Natural killer cell (primary cell): ENCODE results near the gene ERAL1. TPM values are rescaled to one million over a fixed set of nuclear protein-coding genes. Genes with fewer than 3 reads are reported as not detected.

Experiments used
- ATAC-seq, 3 donors: fragments of 150-1000 bp in 2 of 3; fragments of 200-7000 bp in 1 of 3; cut with Tn5 transposase; 1 replicate in 1 of 3; 2 replicates in 2 of 3; pipeline ENCODE4 v1.10.0; 2021; ENCODE audit warnings: mild to moderate bottlenecking in 2 of 3, moderate library complexity in 2 of 3
- DNase-seq, 2 donors: peaks; one replicate each; pipeline versions ENCODE4 v3.0.0 to v3.0.0-alpha.2; 2013 to 2021; ENCODE audit warnings: mixed read lengths in 1 of 2
- H3K27ac ChIP-seq: one replicate; pipeline ENCODE4 v1.5.1; 2013; ENCODE audit warnings: mild to moderate bottlenecking, low read length
- H3K27me3 ChIP-seq: one replicate; pipeline ENCODE4 v1.6.1; 2013; ENCODE audit warnings: low read length; ENCODE audit not compliant: control insufficient read depth, insufficient read depth
- H3K36me3 ChIP-seq: one replicate; pipeline ENCODE4 v1.6.1; 2013; ENCODE audit warnings: low read length; ENCODE audit not compliant: control insufficient read depth, insufficient read depth
- H3K4me1 ChIP-seq: one replicate; pipeline ENCODE4 v1.6.1; 2013; ENCODE audit warnings: low read length; ENCODE audit not compliant: control insufficient read depth, insufficient read depth
- H3K4me3 ChIP-seq: one replicate; pipeline ENCODE4 v1.5.1; 2013; ENCODE audit warnings: low read length
- H3K9me3 ChIP-seq: one replicate; pipeline ENCODE4 v1.6.1; 2013; ENCODE audit warnings: low read length; ENCODE audit not compliant: control insufficient read depth, insufficient read depth
- H3K27ac Mint-ChIP-seq, 2 donors: one replicate each; pipeline ENCODE4 v1.8.0; 2022; ENCODE audit warnings: mild to moderate bottlenecking in 2 of 2, mixed read lengths in 2 of 2, moderate library complexity in 1 of 2
- H3K27me3 Mint-ChIP-seq, 2 donors: one replicate each; pipeline ENCODE4 v1.8.0; 2022; ENCODE audit warnings: low read depth in 2 of 2, mixed read lengths in 2 of 2
- H3K36me3 Mint-ChIP-seq: one replicate; pipeline ENCODE4 v1.8.0; 2022; ENCODE audit warnings: mixed read lengths
- H3K4me1 Mint-ChIP-seq, 2 donors: one replicate each; pipeline ENCODE4 v1.8.0; 2022; ENCODE audit warnings: mixed read lengths in 2 of 2
- H3K4me3 Mint-ChIP-seq: one replicate; pipeline ENCODE4 v1.8.0; 2022; ENCODE audit warnings: mild to moderate bottlenecking, moderate library complexity, mixed read lengths
- H3K9me3 Mint-ChIP-seq, 2 donors: one replicate each; pipeline ENCODE4 v1.8.0; 2022; ENCODE audit warnings: mixed read lengths in 2 of 2
- WGBS: methylation state at CpG from one replicate; pipeline ENCODE4 v1.1.7; 2013; ENCODE audit warnings: missing lambda C conversion rate; ENCODE audit not compliant: insufficient coverage; 5-methylcytosine and 5-hydroxymethylcytosine counted together
- intact Hi-C: fragments of 100-400 bp; cut with micrococcal nuclease; formaldehyde crosslinking; loops from one replicate; pipeline ENCODE4 v1.14.2; 2022
- total RNA-seq, 4 donors: library from RNA; stranded (reverse); fragments of 120-200 nt in 1 of 4; gene quantifications; one replicate each; pipeline versions ENCODE4 v1.2.3 to v1.2.4, GENCODE V29; 2013 to 2022
- TF ChIP-seq, protein P1 (sequence below): fragments of 200-600 bp; IDR thresholded peaks from one replicate; pipeline ENCODE4 v1.8.0; 2022; ENCODE audit warnings: antibody characterized with exemption

Gene ERAL1
- total RNA-seq, 3 donors from 2014 or later (not counting 1 experiment from before 2014, with no cell fraction given): 20.9 to 35.2 (median 27.3) TPM

GRCh38 chr17:28896491-28896883 lies 41.7 kb downstream of the ERAL1 start:
- no peak for ATAC-seq
- H3K4me3 Mint-ChIP-seq: peak overlapping the region; percentile 90
- Histone ChIP-seq H3K4me3 (peak overlapping the region; percentile 94), H3K9me3 (no peaks in the 10 kb centered on the region), H3K27me3 (no peaks in the 10 kb centered on the region), H3K27ac (peak overlapping the region; percentile 79), H3K36me3 (no peaks in the 10 kb centered on the region), H3K4me1 (peaks cover 70% of the 10 kb centered on the region)
- WGBS: under 1% methylated on average over 5 of the region's 5 CpGs
- H3K4me1 Mint-ChIP-seq: peaks cover 51 to 63% of the 10 kb centered on the region in 2 donors
- intact Hi-C loops: loop anchor here (5.0 to 10.0 kb wide), 2 partner anchors 52 to 169 kb away; partner anchors contain the start of genes FAM222B, NEK8 and TLCD1
- no peaks in the 10 kb centered on the region for H3K36me3 Mint-ChIP-seq
- TF ChIP-seq, protein P1, sequence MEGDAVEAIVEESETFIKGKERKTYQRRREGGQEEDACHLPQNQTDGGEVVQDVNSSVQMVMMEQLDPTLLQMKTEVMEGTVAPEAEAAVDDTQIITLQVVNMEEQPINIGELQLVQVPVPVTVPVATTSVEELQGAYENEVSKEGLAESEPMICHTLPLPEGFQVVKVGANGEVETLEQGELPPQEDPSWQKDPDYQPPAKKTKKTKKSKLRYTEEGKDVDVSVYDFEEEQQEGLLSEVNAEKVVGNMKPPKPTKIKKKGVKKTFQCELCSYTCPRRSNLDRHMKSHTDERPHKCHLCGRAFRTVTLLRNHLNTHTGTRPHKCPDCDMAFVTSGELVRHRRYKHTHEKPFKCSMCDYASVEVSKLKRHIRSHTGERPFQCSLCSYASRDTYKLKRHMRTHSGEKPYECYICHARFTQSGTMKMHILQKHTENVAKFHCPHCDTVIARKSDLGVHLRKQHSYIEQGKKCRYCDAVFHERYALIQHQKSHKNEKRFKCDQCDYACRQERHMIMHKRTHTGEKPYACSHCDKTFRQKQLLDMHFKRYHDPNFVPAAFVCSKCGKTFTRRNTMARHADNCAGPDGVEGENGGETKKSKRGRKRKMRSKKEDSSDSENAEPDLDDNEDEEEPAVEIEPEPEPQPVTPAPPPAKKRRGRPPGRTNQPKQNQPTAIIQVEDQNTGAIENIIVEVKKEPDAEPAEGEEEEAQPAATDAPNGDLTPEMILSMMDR: no peak
- no peaks in the 10 kb centered on the region for H3K27me3 Mint-ChIP-seq
- H3K9me3 Mint-ChIP-seq: no peaks in the 10 kb centered on the region
- DNase-seq: no peak
- peak overlapping the region; percentile 93 to 97 for H3K27ac Mint-ChIP-seq

- Histone ChIP-seq H3K4me3 (peak within 1 kb of the TSS; percentile 94), H3K4me1 (peaks cover 71% of the 10 kb centered on the region), H3K36me3 (no peaks in the 10 kb centered on the region), H3K9me3 (no peaks in the 10 kb centered on the region), H3K27me3 (no peaks in the 10 kb centered on the region), H3K27ac (peak within 1 kb of the TSS; percentile 89)
- no peaks in the 10 kb centered on the region for H3K27me3 Mint-ChIP-seq
- no peaks in the 10 kb centered on the region for H3K36me3 Mint-ChIP-seq
- DNase-seq: peak; percentile 61 to 82
- TF ChIP-seq, protein P1: peak; percentile 50
- under 1% methylated on average over 70 of the region's 73 CpGs for WGBS
- H3K27ac Mint-ChIP-seq: peak within 1 kb of the TSS; percentile 93 to 97
- H3K4me3 Mint-ChIP-seq: peak within 1 kb of the TSS; percentile 90
- H3K9me3 Mint-ChIP-seq: no peaks in the 10 kb centered on the region
- intact Hi-C loops: loop anchor here (5.0 to 10.0 kb wide), 2 partner anchors 52 to 170 kb away; partner anchors contain the start of genes FAM222B, NEK8 and TLCD1
- peaks cover 53 to 65% of the 10 kb centered on the region in 2 donors for H3K4me1 Mint-ChIP-seq
- ATAC-seq: peak; percentile 74 to 80 (median 76)
These were observed 42.3 kb downstream of the ERAL1 start, which contains the start of gene FLOT2 for GRCh38 chr17:28896884-28897768. Gene FLOT2, minus strand, starts transcription at chr17:28897733. Its CDS starts 159 bp downstream, at chr17:28897574.

GRCh38 chr17:28897769-28898526 lies 43.1 kb downstream of the ERAL1 start:
- Mint-ChIP-seq H3K4me1 (peaks cover 51 to 69% of the 10 kb centered on the region in 2 donors), H3K4me3 (peak overlapping the region; percentile 90), H3K36me3 (no peaks in the 10 kb centered on the region), H3K27me3 (no peaks in the 10 kb centered on the region), H3K9me3 (no peaks in the 10 kb centered on the region), H3K27ac (peak overlapping the region; percentile 93 to 97)
- no peaks in the 10 kb centered on the region for H3K27me3 ChIP-seq
- H3K36me3 ChIP-seq: no peaks in the 10 kb centered on the region
- intact Hi-C loops: loop anchor here (5.0 to 10.0 kb wide), 2 partner anchors 53 to 171 kb away; partner anchors contain the start of genes FAM222B, NEK8 and TLCD1
- peak overlapping the region; percentile 89 for H3K27ac ChIP-seq
- no peak for DNase-seq
- TF ChIP-seq, protein P1: no peak
- peaks cover 68% of the 10 kb centered on the region for H3K4me1 ChIP-seq
- peak in 1 of 3 donors; percentile 53 for ATAC-seq
- no peaks in the 10 kb centered on the region for H3K9me3 ChIP-seq
- H3K4me3 ChIP-seq: peak overlapping the region; percentile 94
- 24% methylated on average over 23 of the region's 23 CpGs for WGBS
